COLO829 (cell line): ENCODE results near the gene IARS2.
"Not testable (repeated sequence)": the region's sequence is repeated elsewhere in the genome, so short reads cannot be mapped to it uniquely, and the experiment has no call there.

Experiments
- DNase-seq: peaks from one replicate; pipeline ENCODE4 v3.0.0; 2012; ENCODE audit warnings: low spot score

The IARS2 gene

DNA sequence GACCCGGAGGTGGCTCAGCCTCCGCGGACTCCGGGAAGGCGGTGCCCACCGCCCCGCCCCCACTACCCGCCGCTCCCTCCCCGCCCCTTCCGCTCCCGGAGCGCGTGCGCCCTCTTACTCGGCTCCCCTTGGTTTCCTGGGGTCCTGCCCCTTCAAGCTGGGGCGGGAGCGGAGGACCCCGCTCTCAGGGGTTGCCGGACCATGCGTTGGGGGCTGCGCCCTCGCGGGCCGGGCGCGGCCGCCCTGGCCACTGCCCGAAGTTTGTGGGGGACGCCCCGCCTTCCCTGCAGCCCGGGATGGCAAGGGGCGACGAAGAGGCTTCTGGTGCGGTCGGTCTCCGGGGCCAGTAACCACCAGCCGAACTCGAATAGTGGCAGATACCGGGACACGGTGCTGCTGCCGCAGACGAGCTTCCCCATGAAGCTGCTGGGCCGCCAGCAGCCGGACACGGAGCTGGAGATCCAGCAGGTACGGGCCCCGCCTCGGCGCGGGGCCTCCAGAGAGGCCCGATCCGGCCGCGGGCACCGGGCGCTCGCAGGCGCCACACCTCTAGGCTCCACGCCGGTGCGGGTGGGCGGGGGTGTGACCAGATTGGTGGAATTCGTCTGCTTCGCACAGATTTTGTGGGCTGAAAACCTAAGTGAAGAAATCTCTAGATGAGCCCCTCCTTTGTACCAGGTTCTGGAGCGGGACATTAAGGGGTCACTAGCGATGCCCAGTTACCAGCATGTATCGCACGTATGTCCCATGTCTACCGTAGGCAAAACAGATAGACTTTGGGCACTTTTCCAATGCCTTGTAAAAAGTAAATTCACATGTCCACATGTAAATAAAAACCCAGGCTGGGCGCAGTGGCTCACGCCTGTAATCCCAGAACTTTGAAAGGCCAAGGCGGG is at the start of gene IARS2:
Gene IARS2, plus strand, starts transcription at position 117 of the 896 bp plus-strand sequence. Its CDS starts 85 bp downstream, at position 202.
- peak; percentile 88 for DNase-seq

- no peak for DNase-seq
These were observed 49.1 kb upstream of the IARS2 start for GRCh38 chr1:220044678-220045355.

GRCh38 chr1:220045356-220046051 is 48.4 kb upstream of the IARS2 start:
- DNase-seq = no peak

DNA sequence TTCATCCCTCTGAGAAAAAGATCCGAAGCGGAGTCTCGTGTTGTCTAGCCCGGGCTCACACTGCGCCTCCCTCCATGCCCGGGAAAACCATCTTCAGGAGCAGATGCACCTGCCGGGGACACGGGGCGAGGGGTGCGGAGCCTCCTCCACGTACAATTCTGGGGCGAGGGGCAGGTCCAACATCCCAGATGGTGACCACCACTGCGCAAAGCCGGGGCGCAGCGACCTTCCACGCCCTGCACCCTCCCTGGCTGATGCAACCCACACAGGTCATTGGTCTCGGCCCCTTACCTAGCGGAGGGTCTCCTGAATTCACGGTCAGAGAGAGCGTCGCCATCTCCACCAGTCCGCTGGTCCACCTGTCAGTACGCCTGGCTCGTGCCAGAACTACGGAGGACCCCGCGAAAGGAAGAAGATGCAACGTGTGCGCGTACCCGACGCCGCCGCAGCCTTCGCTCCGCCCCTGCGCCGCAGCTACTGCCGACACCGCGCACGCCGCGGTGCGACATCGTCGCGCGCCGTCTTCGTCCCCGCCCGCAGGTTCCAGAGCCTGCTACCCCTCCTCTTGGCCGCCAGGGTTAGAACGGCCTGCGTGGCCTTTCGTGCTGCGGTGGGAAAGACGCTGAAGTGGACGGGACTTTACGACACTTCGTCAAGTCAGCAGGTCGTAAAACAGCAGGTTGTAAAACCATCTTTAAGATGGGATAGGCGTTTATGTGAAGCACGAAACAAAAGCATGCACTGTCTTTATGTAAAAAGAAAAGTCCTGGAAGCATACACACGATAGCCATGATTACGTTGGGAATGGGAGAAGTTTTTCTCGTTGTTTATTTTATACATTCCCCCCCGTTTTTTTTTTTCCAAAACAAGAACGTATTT is 47.6 kb upstream of the IARS2 start, which contains the start of gene EPRS1:
Gene EPRS1, minus strand, starts transcription at position 454 of the 879 bp plus-strand sequence. Its CDS starts 117 bp downstream, at position 337.
- DNase-seq = peak; percentile 97

GRCh38 chr1:220056374-220056773 is 37.6 kb upstream of the IARS2 start:
- DNase-seq = no peak

DNA sequence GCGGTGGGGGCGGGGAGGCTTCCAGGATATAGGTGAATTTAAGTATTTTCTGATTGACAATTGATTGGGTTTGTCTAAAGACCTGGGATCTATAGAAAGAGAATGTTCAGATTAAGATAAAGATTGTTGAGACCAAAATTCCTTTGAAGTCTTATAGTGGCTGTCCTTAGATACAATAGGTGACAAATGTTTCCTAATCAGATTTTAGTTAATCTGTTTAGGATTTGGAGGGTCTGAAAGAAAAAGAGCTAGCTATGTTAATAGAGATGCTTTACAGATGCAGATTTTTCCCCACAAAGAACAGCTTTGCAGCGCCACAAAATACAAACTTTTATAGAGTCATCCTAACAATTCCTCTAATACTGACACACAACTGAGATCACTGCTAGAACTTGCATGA is 33.1 kb upstream of the IARS2 start:
- DNase-seq = no peak

DNA sequence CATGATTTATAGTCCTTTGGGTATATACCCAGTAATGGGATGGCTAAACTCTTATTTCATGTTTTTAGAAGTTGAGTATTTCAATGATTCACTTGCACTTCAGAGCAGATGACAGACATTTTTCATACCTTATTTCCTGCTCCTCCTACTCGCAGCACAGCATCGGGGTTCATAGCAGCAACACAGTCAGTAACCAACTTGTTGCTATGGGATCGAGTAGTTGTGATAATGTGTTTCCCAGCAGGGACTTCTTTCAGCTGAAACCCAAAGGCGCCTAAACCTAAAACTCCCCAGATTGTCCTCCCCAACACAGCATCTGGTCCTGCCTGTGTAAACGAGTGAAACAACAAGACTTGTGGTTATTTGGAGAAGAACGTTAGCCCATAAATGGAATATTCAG is 31.3 kb upstream of the IARS2 start:
- DNase-seq = no peak

DNA sequence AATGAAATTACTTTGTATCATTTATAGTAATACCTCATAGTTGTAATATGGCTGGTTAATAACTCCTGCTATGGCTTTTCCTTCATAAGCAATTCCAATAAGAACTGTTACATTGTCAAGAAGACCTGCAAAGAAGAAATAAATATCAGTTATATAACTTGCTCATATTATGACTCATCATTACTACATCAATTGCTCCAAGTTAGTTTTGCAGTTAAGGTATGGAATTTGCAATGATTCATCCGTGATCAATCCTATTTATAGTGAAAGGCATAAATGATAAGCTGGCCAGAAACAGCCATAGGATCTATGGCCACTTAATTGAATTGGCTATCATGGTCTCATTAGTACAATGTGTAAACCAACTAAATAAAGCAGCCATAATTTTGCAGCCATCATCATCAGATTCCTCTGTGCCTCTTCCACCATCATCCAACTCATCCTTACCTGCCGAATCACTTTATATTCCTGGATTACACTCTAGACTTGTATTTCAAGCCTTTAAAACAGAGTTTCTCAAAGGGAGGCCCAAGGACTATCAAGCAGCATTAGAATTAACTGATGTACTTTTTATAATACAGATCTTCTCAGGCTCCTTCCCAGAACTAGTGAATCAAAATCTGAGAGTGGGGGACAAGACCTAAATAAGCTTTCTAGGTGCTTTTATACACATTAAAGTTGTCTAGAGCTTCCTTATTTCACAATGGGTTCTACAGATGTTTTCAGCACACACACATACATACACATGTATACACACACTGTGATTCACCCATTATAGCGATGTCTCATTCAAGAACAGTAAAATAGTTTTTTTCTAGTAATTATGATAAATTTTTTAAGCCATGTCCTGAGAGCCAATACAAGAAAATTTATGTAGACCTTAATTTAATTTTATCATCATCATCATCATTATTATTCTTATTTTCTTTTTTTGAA is 26.4 kb upstream of the IARS2 start:
- DNase-seq = peak; percentile 29

DNA sequence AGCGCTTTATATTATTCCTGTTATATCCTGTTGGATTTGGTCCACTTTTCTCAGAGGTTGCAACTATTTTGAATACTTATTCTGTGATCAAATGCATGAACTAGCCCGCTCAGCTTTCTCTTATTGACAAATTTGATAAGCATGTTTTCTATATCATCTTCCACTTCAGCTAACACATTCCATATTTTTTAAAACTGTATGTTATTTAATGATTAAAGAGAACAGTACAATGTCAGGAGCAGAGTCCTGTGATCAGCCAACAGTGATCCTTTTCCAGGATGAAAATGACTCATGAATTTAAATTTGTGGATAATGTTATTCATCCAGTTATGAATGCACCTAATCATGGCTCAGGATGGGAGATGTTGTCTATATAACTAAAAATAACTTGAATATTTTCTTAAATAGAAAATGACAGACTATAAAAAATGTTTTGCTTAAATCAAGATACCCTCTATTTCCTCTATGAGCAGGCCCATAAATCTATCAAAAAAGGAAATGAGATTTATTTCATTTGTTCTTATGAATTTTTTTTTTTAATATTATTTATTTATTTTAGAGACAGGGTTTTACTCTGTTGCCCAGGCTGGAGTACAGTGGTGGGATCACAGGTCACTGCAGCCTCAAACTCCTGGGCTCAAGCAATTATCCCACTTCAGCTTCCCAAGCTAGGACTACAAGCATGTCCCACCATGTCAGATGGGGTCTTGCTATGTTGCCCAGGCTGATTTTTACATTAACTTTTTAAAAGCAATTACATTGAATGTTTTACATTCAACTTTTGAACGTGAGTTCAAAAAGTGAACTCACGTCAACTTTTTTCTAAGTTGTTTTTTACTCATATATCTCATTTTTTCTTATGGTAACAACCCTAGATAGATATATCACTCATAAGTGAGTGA is 16.8 kb upstream of the IARS2 start:
- DNase-seq = peak; percentile 87

- no peak for DNase-seq
These were observed 16.0 kb upstream of the IARS2 start for GRCh38 chr1:220077887-220078286.

DNA sequence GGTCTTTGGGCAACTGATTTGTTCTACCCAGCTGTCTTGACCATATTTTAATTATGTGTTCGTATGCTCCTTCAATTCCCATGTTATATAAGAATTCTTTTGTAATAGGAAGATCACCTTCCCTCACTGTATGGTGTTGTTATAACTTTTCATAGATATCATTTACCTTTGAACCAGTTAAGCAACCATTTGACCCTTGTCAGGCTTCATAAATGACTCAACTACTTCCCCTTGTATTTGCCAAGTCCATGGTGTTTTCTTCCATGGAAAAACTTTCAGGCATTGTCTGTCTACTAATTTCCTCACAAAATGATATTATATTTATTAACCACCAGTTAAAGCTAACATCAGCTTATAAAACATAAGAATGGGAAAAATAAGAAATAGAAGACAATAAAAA is 9.5 kb upstream of the IARS2 start:
- DNase-seq = no peak

GRCh38 chr1:220086261-220086686 is 7.7 kb upstream of the IARS2 start:
- not testable (repeated sequence) for DNase-seq

GRCh38 chr1:220089650-220090556 is 4.0 kb upstream of the IARS2 start, which contains the start of gene BPNT1:
Gene BPNT1 (minus strand): TSS chr1:220089788. CDS start chr1:220079846, 9,942 bp downstream.
- DNase-seq = peak; percentile 99

DNA sequence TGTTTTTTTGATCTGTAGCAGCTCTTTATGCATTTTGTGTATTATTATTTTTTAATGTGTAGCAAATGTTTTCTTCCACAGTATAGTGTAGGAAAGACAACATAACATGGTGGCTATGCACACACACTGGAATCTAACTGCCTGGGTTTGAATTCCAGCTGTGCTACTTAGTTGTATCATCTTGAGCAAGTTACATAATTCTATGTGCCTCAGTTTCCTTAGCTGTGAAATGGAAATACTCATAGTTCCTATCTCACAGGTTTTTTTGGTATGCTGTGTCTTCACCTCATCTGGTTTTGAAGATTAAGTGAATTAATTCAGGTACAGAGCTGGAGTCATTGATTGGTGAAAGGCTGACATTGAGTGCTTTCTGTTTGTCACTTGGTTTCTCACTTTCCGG is 1.2 kb upstream of the IARS2 start:
- no peak for DNase-seq

- DNase-seq = no peak
These were observed 444 bp upstream of the IARS2 start for GRCh38 chr1:220093361-220094015.

- no peak for DNase-seq
These were observed 5.9 kb downstream of the IARS2 start for GRCh38 chr1:220099826-220100225.

DNA sequence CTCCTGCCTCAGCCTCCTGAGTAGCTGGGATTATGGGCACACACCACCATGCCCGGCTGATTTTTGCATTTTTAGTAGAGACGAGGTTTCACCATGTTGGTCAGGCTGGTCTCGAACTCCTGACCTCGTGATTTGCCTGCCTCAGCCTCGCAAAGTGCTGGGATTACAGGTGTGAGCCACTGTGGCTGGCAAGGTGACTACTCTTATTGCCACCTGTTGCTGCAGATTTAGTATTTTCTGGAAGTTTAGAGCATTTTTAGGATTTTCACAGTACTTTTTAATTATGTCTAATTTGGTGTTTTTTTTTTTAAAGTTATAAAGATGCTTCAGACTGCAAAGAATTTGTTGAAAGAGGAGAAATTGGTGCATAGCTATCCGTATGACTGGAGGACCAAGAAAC is 16.5 kb downstream of the IARS2 start:
- not testable (repeated sequence) for DNase-seq
